Esophagus squamous epithelium (tissue), 5 donors: Measurements from ENCODE around the gene CEP192. TPM values are rescaled to one million over a fixed set of nuclear protein-coding genes. Genes with fewer than 3 reads are reported as not detected.
"Not testable (repeated sequence)": the region's sequence is repeated elsewhere in the genome, so short reads cannot be mapped to it uniquely, and the experiment has no call there.

Source experiments
- DNase-seq: peaks from one replicate; lab custom pipeline; 2025; lab: John Stamatoyannopoulos, UW
- H3K27ac ChIP-seq, 4 donors: fragments of 200-600 bp; sonication (generic); one replicate each; pipeline ENCODE4 v1.5.1; 2016 to 2019; ENCODE audit warnings: mild to moderate bottlenecking in 1 of 4
- H3K27me3 ChIP-seq, 4 donors: fragments of 200-600 bp; sonication (generic); 1 replicate in 3 of 4; 2 replicates in 1 of 4; pipeline versions ENCODE4 v1.5.1 to v1.6.0; 2017 to 2021; ENCODE audit warnings: antibody characterized with exemption in 1 of 4
- H3K36me3 ChIP-seq, 3 donors: fragments of 200-600 bp; sonication (generic); one replicate each; pipeline ENCODE4 v1.5.1; 2016 to 2019
- H3K4me1 ChIP-seq, 3 donors: fragments of 200-600 bp; sonication (generic); one replicate each; pipeline ENCODE4 v1.5.1; 2017 to 2019
- H3K4me3 ChIP-seq, 4 donors: fragments of 200-600 bp; sonication (generic); 1 replicate in 3 of 4; 2 replicates in 1 of 4; pipeline ENCODE4 v1.5.1; 2016 to 2019; ENCODE audit warnings: mild to moderate bottlenecking in 2 of 4, moderate library complexity in 1 of 4
- H3K9me3 ChIP-seq, 3 donors: fragments of 200-600 bp; sonication (generic); one replicate each; pipeline ENCODE4 v1.5.1; 2016 to 2019
- CTCF ChIP-seq, 6 experiments: fragments of 450-650 bp in 4 of 6; fragments of 200-600 bp in 2 of 6; sonication (generic) in 2 of 6; IDR thresholded peaks; one replicate each; pipeline ENCODE4 v1.5.1; 2016 to 2019; ENCODE audit warnings: antibody characterized with exemption in 6 of 6, mild to moderate bottlenecking in 4 of 6, moderate library complexity in 4 of 6
- POLR2A ChIP-seq, 4 donors: fragments of 450-650 bp; IDR thresholded peaks; one replicate each; pipeline ENCODE4 v1.6.1; 2017; ENCODE audit warnings: antibody characterized with exemption in 4 of 4, mild to moderate bottlenecking in 4 of 4, moderate library complexity in 3 of 4
- WGBS, 2 donors: methylation state at CpG; one replicate each; pipeline ENCODE4 v1.1.5; 2018; 5-methylcytosine and 5-hydroxymethylcytosine counted together
- intact Hi-C: fragments of 100-400 bp; cut with DNase I; formaldehyde crosslinking; loops from one replicate; pipeline ENCODE4 v1.15.0; 2022
- total RNA-seq, 4 donors: library from RNA; depleted of rRNA; stranded (reverse); fragments of >200 nt; gene quantifications; one replicate each; pipeline ENCODE4 v1.1.0, GENCODE V29; 2016
- donor health status: DM: yes; HTN: yes; CAD: no.

Gene CEP192
- total RNA-seq, 4 donors from 2014 or later, result 7.3 to 21.6 (median 13.6) TPM

DNA sequence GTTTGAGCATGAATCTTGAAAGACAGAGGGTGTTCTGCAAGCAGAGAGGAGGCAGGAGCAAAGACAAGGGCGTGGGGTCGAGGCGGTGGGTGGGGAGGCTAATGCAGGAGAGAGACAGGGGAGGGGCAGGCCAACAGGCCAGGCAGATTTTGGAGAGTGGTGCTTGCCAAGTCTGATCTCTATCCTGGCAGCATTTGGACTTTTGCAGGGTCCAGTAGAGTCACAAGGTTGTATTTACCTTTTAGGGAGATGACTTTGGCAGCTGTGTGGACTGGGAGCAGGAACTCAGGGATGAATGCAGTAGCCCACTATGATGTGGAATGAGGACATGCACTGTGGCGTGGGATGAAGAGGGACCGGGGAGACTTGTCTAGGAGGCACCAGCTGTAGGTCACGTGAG is 15.7 kb upstream of the CEP192 start:
- H3K4me1 ChIP-seq, result no peaks in the 10 kb centered on the region
- no peak for DNase-seq
- 95 to 96% methylated on average over 6 of the region's 6 CpGs for WGBS, 2 donors
- H3K27me3 ChIP-seq, result no peaks in the 10 kb centered on the region
- intact Hi-C loops, result no loop called here
- peaks cover 7 to 85% (median 11%) of the 10 kb centered on the region in 3 donors for H3K36me3 ChIP-seq
- H3K27ac ChIP-seq, result no peak overlapping the region
- TF ChIP-seq POLR2A (IDR thresholded peaks at IDR 0.05), result no peak
- no peak for TF ChIP-seq CTCF (IDR thresholded peaks at IDR 0.05)
- H3K9me3 ChIP-seq, result no peaks in the 10 kb centered on the region
- no peak overlapping the region for H3K4me3 ChIP-seq

GRCh38 chr18:12976305-12976704 is 14.9 kb upstream of the CEP192 start:
- intact Hi-C loops, result no loop called here
- DNase-seq, result no peak
- H3K4me1 ChIP-seq, result no peaks in the 10 kb centered on the region
- no peak overlapping the region for H3K27ac ChIP-seq
- H3K4me3 ChIP-seq, result no peak overlapping the region
- 81 to 82% methylated on average over 5 to 7 of the region's 12 CpGs for WGBS, 2 donors
- peaks cover 7 to 77% (median 11%) of the 10 kb centered on the region in 3 donors for H3K36me3 ChIP-seq
- TF ChIP-seq POLR2A (IDR thresholded peaks at IDR 0.05), result no peak
- TF ChIP-seq CTCF (IDR thresholded peaks at IDR 0.05), result no peak
- H3K9me3 ChIP-seq, result no peaks in the 10 kb centered on the region
- H3K27me3 ChIP-seq, result no peaks in the 10 kb centered on the region

- not testable (repeated sequence) for H3K4me1 ChIP-seq
- no CpG with 5 or more reads among the region's 34 CpGs for WGBS, 2 donors
Measured at GRCh38 chr18:12980065-12980464, 11.1 kb upstream of the CEP192 start.

DNA sequence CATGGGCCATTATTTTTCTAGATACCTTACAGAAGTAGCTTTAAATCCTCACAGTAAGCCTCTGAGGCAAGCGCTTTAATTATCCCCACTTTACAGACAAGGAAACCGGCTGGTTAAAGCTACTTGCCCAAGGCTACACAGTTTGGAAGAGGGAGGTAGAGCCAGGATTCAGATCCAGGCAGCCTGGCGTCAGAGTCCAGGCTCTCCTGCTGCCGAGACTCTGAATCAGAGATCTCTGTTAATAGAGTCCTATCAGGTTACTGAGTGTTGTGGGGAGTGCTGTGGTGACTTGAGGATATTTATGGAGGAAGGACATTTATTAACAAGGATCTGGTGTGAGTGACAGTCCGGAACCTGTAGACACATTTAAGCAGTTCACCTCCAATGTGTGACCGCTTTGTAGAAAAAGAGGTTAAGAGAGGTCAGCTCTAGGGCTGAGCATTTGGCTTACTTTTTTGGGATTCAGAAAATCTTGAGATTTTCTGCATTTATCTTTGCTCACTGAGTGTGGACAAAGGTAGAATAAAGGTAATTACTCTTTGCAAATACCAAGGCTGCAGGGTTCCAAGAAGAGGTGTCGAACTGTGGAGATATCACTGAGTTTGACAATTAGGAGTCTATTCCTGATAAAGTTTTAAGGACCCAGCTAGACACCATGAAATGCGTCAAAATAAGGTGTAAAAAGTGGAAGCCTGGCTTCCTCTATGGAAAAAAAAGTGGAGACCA is 1.6 kb upstream of the CEP192 start:
- peaks cover 11 to 30% (median 16%) of the 10 kb centered on the region in 3 donors for H3K4me1 ChIP-seq
- no peak for DNase-seq
- no peaks in the 10 kb centered on the region for H3K27me3 ChIP-seq
- no peak for TF ChIP-seq POLR2A (IDR thresholded peaks at IDR 0.05)
- TF ChIP-seq CTCF (IDR thresholded peaks at IDR 0.05), result no peak
- intact Hi-C loops, result no loop called here
- peaks cover 0 to 18% (median 0%) of the 10 kb centered on the region in 3 donors for H3K36me3 ChIP-seq
- H3K4me3 ChIP-seq, result no peak overlapping the region
- 80 to 82% methylated on average over 8 of the region's 8 CpGs for WGBS, 2 donors
- H3K27ac ChIP-seq, result no peak overlapping the region
- H3K9me3 ChIP-seq, result no peaks in the 10 kb centered on the region

More at GRCh38 chr18:12980065-12980464, 11.1 kb upstream of the CEP192 start:
- H3K27me3 ChIP-seq, DNase-seq, intact Hi-C loops, H3K9me3 ChIP-seq, H3K4me3 ChIP-seq, H3K27ac ChIP-seq: not testable (repeated sequence)
- peaks cover 0 to 74% (median 11%) of the 10 kb centered on the region in 3 donors for H3K36me3 ChIP-seq

GRCh38 chr18:12990123-12990475 is 1.1 kb upstream of the CEP192 start:
- Histone ChIP-seq H3K9me3 (no peaks in the 10 kb centered on the region), H3K4me3 (peak overlapping the region in 3 of 4 donors; percentile 77 to 99 (median 95)), H3K4me1 (peaks cover 11 to 30% (median 16%) of the 10 kb centered on the region in 3 donors), H3K27me3 (no peaks in the 10 kb centered on the region), H3K27ac (peak overlapping the region in 2 of 4 donors; percentile 94 to 96), H3K36me3 (peaks cover 0 to 13% (median 0%) of the 10 kb centered on the region in 3 donors)
- TF ChIP-seq CTCF (IDR thresholded peaks at IDR 0.05), result no peak
- TF ChIP-seq POLR2A (IDR thresholded peaks at IDR 0.05), result no peak
- intact Hi-C loops, result no loop called here
- DNase-seq, result no peak
- WGBS, 2 donors, result 14 to 35% methylated on average over 2 of the region's 2 CpGs
